OCI-LY1 (cell line): Measurements from ENCODE around the gene SLC24A4.

ENCODE experiments used
- EZH2 ChIP-seq: fragments of 200-600 bp; sonication (generic), shearing (Covaris generic); IDR thresholded peaks from 2 replicates; pipeline ENCODE4 v1.8.0; 2017; ENCODE audit warnings: borderline replicate concordance, mixed run types, mild to moderate bottlenecking, antibody characterized with exemption, low read length, moderate library complexity, mixed read lengths
- TF ChIP-seq, protein P1 (sequence below): fragments of 200-600 bp; sonication (generic), shearing (Covaris generic); IDR thresholded peaks from 2 replicates; pipeline ENCODE4 v1.5.1; 2017; ENCODE audit warnings: mild to moderate bottlenecking, antibody characterized with exemption, low read length, moderate library complexity, mixed read lengths

DNA sequence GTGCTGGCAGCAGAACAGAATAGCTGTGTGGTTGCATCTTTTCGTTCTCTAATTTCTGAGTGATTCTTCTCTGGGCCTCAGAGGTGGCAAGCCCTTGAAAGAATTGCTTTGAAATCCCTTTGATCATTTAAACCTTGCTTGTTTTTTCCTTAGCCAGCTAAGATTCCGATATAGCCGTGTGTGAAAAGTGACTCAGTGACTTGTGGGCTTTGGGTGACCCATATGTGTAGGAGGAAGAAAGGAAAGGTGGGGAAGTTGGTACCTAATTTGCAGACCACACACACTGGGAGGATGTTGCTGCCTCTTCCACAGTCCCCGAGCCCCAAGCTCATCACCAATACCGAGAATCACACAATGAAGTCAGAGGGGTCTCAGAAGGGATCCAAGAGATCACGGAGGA is 18.8 kb downstream of the SLC24A4 start:
- TF ChIP-seq, protein P1, sequence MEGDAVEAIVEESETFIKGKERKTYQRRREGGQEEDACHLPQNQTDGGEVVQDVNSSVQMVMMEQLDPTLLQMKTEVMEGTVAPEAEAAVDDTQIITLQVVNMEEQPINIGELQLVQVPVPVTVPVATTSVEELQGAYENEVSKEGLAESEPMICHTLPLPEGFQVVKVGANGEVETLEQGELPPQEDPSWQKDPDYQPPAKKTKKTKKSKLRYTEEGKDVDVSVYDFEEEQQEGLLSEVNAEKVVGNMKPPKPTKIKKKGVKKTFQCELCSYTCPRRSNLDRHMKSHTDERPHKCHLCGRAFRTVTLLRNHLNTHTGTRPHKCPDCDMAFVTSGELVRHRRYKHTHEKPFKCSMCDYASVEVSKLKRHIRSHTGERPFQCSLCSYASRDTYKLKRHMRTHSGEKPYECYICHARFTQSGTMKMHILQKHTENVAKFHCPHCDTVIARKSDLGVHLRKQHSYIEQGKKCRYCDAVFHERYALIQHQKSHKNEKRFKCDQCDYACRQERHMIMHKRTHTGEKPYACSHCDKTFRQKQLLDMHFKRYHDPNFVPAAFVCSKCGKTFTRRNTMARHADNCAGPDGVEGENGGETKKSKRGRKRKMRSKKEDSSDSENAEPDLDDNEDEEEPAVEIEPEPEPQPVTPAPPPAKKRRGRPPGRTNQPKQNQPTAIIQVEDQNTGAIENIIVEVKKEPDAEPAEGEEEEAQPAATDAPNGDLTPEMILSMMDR: no peak
- no peak for TF ChIP-seq EZH2
